Stimulated activated CD4-positive, alpha-beta T cell treated with anti-CD3 and anti-CD28 coated beads, TNF-alpha, amount 100 ng/mL, for 48 hours (primary cell): ENCODE results near the gene RNF126.
"Not testable (repeated sequence)": the region's sequence is repeated elsewhere in the genome, so short reads cannot be mapped to it uniquely, and the experiment has no call there.

Experiments
- DNase-seq, 3 donors: peaks; one replicate each; pipeline ENCODE4 v3.0.0-alpha.2; 2020; ENCODE audit warnings: low read depth in 3 of 3

Gene RNF126

GRCh38 chr19:662962-663681, at the start of gene RNF126:
Gene RNF126, minus strand, starts transcription at chr19:663214. Its CDS starts 93 bp downstream, at chr19:663121.
- DNase-seq = peak; percentile 89 to 96 (median 94)

GRCh38 chr19:711254-711653, 48.2 kb upstream of the RNF126 start:
- DNase-seq = no peak

GRCh38 chr19:710767-711166, 47.8 kb upstream of the RNF126 start:
- DNase-seq = no peak

GRCh38 chr19:709965-710571, 47.1 kb upstream of the RNF126 start:
- no peak for DNase-seq

GRCh38 chr19:709196-709964, 46.4 kb upstream of the RNF126 start:
- DNase-seq = no peak

GRCh38 chr19:708154-709143, 45.4 kb upstream of the RNF126 start, which contains the start of gene PALM:
Gene PALM, plus strand, starts transcription at chr19:708935. Its CDS starts 212 bp downstream, at chr19:709147.
- no peak for DNase-seq

- no peak for DNase-seq
These were observed 41.4 kb upstream of the RNF126 start for GRCh38 chr19:704447-704741.

- DNase-seq = peak; percentile 44 to 76 (median 68)
These were observed 40.8 kb upstream of the RNF126 start for GRCh38 chr19:703651-704446.

- no peak for DNase-seq
These were observed 40.3 kb upstream of the RNF126 start for GRCh38 chr19:703329-703650.

- DNase-seq = not testable (repeated sequence)
These were observed 39.8 kb upstream of the RNF126 start for GRCh38 chr19:702847-703246.

GRCh38 chr19:699885-700284, 36.9 kb upstream of the RNF126 start:
- DNase-seq = not testable (repeated sequence)

GRCh38 chr19:698529-698928, 35.5 kb upstream of the RNF126 start:
- DNase-seq = not testable (repeated sequence)

GRCh38 chr19:695352-695949, 32.4 kb upstream of the RNF126 start, which contains the start of gene PRSS57:
Gene PRSS57, minus strand, starts transcription at chr19:695452. Its CDS starts 22 bp downstream, at chr19:695430.
- no peak for DNase-seq

- no peak for DNase-seq
These were observed 31.7 kb upstream of the RNF126 start for GRCh38 chr19:694481-695351.

GRCh38 chr19:690203-690602, 27.2 kb upstream of the RNF126 start:
- no peak for DNase-seq

- no peak for DNase-seq
These were observed 26.0 kb upstream of the RNF126 start for GRCh38 chr19:688992-689391.

GRCh38 chr19:688214-688613, 25.2 kb upstream of the RNF126 start:
- DNase-seq = no peak

GRCh38 chr19:687569-688166, 24.7 kb upstream of the RNF126 start:
- DNase-seq = no peak
